ENCODE measurements around the gene VOPP1. TPM values are rescaled to one million over a fixed set of nuclear protein-coding genes. Genes with fewer than 3 reads are reported as not detected.

VOPP1 gene
- total and polyA plus RNA-seq, 12 donors: 10.2 to 60.7 (median 35.5) TPM

DNA sequence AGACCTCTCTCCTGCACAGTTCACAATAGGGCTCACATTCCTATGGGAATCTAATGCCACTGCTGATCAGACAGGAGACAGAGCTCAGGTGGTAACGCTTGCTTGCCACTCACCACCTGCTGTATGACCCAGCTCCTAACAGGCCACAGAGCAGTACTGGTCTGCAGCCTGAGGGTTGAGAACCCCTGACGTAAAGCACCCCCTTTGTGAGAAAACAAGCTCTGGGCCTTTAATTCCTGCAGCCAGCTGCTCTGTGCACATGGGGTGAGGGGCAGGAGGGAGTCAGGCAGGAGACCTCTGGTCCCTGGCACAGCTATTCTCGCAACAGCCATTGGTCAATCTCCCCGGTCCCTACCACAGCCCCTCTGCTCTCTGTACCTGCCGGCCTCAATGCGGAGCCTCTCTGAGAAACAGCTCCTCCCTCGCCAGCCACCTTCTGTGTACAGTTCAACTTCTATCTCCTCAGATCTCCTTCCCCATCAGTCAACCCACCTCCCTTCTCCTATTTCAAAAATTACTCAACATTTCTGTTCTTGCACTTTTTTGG is 105.2 kb downstream of the VOPP1 start:
- DNase-seq: no peak
- Histone ChIP-seq H3K36me3 (replicated peaks in 1 of 2) (peaks cover 0 to 4% of the 10 kb centered on the region in 2 donors), H3K9me3 (replicated peaks in 1 of 3) (no peaks in the 10 kb centered on the region), H3K4me1 (replicated peaks in 1 of 2) (no peaks in the 10 kb centered on the region), H3K27ac (no peak overlapping the region), H3K27me3 (no peaks in the 10 kb centered on the region), H3K4me3 (no peak overlapping the region)
- WGBS, 4 donors: 95 to 99% (median 97%) methylated on average over 7 of the region's 7 CpGs
- TF ChIP-seq, protein P1, sequence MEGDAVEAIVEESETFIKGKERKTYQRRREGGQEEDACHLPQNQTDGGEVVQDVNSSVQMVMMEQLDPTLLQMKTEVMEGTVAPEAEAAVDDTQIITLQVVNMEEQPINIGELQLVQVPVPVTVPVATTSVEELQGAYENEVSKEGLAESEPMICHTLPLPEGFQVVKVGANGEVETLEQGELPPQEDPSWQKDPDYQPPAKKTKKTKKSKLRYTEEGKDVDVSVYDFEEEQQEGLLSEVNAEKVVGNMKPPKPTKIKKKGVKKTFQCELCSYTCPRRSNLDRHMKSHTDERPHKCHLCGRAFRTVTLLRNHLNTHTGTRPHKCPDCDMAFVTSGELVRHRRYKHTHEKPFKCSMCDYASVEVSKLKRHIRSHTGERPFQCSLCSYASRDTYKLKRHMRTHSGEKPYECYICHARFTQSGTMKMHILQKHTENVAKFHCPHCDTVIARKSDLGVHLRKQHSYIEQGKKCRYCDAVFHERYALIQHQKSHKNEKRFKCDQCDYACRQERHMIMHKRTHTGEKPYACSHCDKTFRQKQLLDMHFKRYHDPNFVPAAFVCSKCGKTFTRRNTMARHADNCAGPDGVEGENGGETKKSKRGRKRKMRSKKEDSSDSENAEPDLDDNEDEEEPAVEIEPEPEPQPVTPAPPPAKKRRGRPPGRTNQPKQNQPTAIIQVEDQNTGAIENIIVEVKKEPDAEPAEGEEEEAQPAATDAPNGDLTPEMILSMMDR (IDR thresholded peaks at IDR 0.05): no peak
- no peak for TF ChIP-seq POLR2A (IDR thresholded peaks at IDR 0.05)
- intact Hi-C loops (cut with DNase I): no loop called here

DNA sequence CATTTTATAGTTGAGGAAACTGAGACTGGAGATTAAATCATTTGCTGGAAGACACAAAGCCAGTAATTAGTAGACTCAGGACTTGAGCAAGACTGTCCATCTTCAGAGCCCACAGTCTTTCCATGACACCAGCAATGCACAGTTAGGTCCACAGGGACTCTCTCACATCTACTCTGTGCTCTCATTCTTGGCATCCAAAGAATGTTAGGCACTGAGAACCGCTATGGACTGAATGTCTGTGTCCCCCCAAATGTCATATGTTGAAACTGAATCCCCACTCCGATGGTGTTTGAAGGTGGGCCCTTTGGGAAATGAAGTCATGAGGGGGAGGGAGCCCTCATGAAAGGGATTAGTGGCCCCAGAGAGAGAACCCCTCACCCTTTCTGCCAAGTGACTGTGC is 106.6 kb downstream of the VOPP1 start:
- Histone ChIP-seq H3K4me3 (no peak overlapping the region), H3K36me3 (replicated peaks in 1 of 2) (peaks cover 0 to 4% of the 10 kb centered on the region in 2 donors), H3K27ac (no peak overlapping the region), H3K27me3 (no peaks in the 10 kb centered on the region), H3K4me1 (replicated peaks in 1 of 2) (no peaks in the 10 kb centered on the region), H3K9me3 (replicated peaks in 1 of 3) (peaks cover 0 to 1% (median 0%) of the 10 kb centered on the region in 3 donors)
- DNase-seq: no peak
- intact Hi-C loops (cut with DNase I): no loop called here
- no peak for TF ChIP-seq POLR2A (IDR thresholded peaks at IDR 0.05)
- TF ChIP-seq, protein P1 (IDR thresholded peaks at IDR 0.05): no peak
- WGBS, 4 donors: 87 to 99% (median 93%) methylated on average over 2 of the region's 2 CpGs

DNA sequence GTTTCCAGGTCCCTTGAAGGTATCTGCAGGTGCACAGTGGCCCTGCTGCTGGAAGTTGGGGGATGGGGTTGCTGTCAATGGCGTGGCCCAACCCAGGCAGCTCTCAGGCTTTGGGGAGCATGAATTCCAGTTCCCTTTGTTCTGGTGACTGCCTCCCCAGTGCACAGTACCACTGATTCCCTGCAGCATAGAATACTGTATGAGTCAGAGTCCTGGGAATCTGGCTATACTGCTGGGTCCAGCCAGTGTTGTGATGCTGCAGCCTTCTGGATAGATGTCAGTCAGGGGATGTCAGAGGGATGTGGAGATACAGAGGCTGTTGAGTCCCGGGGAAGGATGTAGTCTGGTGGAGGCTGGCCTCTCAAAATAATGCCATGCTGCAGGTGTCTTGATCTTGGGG is 107.9 kb downstream of the VOPP1 start:
- DNase-seq: no peak
- Histone ChIP-seq H3K4me3 (no peak overlapping the region), H3K4me1 (replicated peaks in 1 of 2) (no peaks in the 10 kb centered on the region), H3K27ac (no peak overlapping the region), H3K27me3 (no peaks in the 10 kb centered on the region), H3K36me3 (replicated peaks in 1 of 2) (peaks cover 0 to 4% of the 10 kb centered on the region in 2 donors), H3K9me3 (replicated peaks in 1 of 3) (peaks cover 0 to 4% (median 0%) of the 10 kb centered on the region in 3 donors)
- 95 to 100% (median 97%) methylated on average over 1 to 2 of the region's 2 CpGs for WGBS, 4 donors
- TF ChIP-seq, protein P1 (IDR thresholded peaks at IDR 0.05): no peak
- no peak for TF ChIP-seq POLR2A (IDR thresholded peaks at IDR 0.05)
- intact Hi-C loops (cut with DNase I): no loop called here

DNA sequence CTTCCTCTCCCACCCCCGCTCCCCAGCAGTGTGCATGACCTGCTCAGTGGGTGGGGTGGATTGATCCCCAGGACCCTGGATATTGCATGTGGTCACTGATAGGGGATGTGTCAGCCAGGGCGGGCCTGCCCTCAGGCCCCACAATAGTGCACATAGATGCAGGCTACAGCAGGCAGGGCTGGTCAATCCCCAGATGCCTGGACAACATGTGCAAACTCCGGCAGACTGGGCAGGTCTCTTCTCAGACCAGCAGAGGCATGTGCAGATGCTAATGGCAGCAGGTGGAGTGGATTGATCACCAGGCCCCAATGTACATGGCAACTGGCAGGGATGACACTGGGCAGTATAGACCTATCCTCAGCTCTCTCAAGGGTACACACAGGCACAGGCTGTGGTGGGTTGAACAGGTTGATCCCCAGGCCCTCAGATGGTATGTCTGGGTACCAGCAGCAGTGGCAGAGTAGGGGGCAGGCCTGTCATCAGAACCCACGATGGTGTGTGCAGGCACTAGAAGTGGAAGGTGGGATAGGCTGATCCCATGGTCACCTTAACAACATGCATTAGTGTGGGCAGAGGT is 108.5 kb downstream of the VOPP1 start:
- no peak for DNase-seq
- peaks cover 0 to 4% of the 10 kb centered on the region in 2 donors for H3K36me3 ChIP-seq (replicated peaks in 1 of 2)
- no peaks in the 10 kb centered on the region for H3K27me3 ChIP-seq
- intact Hi-C loops (cut with DNase I): no loop called here
- no peaks in the 10 kb centered on the region for H3K4me1 ChIP-seq (replicated peaks in 1 of 2)
- H3K27ac ChIP-seq: no peak overlapping the region
- TF ChIP-seq, protein P1 (IDR thresholded peaks at IDR 0.05): no peak
- no peak for TF ChIP-seq POLR2A (IDR thresholded peaks at IDR 0.05)
- H3K9me3 ChIP-seq (replicated peaks in 1 of 3): peaks cover 0 to 9% (median 0%) of the 10 kb centered on the region in 3 donors
- H3K4me3 ChIP-seq: no peak overlapping the region
- WGBS, 4 donors: 91 to 100% (median 97%) methylated on average over 2 to 4 of the region's 4 CpGs
